HG03378 (cell line): ENCODE data around the gene MYBL2.
"Not testable (repeated sequence)": the region's sequence is repeated elsewhere in the genome, so short reads cannot be mapped to it uniquely, and the experiment has no call there.

Experiments used
- ATAC-seq: cut with Tn5 transposase; IDR thresholded peaks from one replicate; pipeline ENCODE4 v1.9.1; 2021; ENCODE audit warnings: mild to moderate bottlenecking, moderate library complexity; ENCODE audit not compliant: unreplicated experiment

MYBL2 gene

GRCh38 chr20:43666376-43667328 is at the start of gene MYBL2:
Gene MYBL2, plus strand, starts transcription at chr20:43667114. Its CDS starts 170 bp downstream, at chr20:43667284.
- peak; percentile 53 for ATAC-seq

- ATAC-seq: no peak
Observed at GRCh38 chr20:43631598-43631997, 35.3 kb upstream of the MYBL2 start.

GRCh38 chr20:43636429-43636828 is 30.5 kb upstream of the MYBL2 start:
- no peak for ATAC-seq

GRCh38 chr20:43642548-43642947 is 24.4 kb upstream of the MYBL2 start:
- ATAC-seq: no peak

- ATAC-seq: no peak
Observed at GRCh38 chr20:43650997-43651525, 15.9 kb upstream of the MYBL2 start.

GRCh38 chr20:43651650-43652184 is 15.2 kb upstream of the MYBL2 start:
- ATAC-seq: not testable (repeated sequence)

GRCh38 chr20:43653966-43654365 is 12.9 kb upstream of the MYBL2 start:
- no peak for ATAC-seq

GRCh38 chr20:43655176-43655575 is 11.7 kb upstream of the MYBL2 start:
- not testable (repeated sequence) for ATAC-seq

GRCh38 chr20:43655937-43656336 is 11.0 kb upstream of the MYBL2 start:
- ATAC-seq: no peak

GRCh38 chr20:43658069-43658722 is 8.7 kb upstream of the MYBL2 start:
- ATAC-seq: peak; percentile 23

GRCh38 chr20:43658723-43659419 is 8.0 kb upstream of the MYBL2 start:
- no peak for ATAC-seq

- ATAC-seq: no peak
Observed at GRCh38 chr20:43662943-43663655, 3.8 kb upstream of the MYBL2 start.

- ATAC-seq: no peak
Observed at GRCh38 chr20:43665466-43666176, 1.3 kb upstream of the MYBL2 start.

- peak; percentile 34 for ATAC-seq
Observed at GRCh38 chr20:43667341-43668132, 623 bp downstream of the MYBL2 start.

GRCh38 chr20:43669332-43669731 is 2.4 kb downstream of the MYBL2 start:
- ATAC-seq: no peak

- ATAC-seq: no peak
Observed at GRCh38 chr20:43670423-43670822, 3.5 kb downstream of the MYBL2 start.

GRCh38 chr20:43676368-43676767 is 9.5 kb downstream of the MYBL2 start:
- no peak for ATAC-seq

- ATAC-seq: no peak
Observed at GRCh38 chr20:43680981-43681380, 14.1 kb downstream of the MYBL2 start.

- ATAC-seq: no peak
Observed at GRCh38 chr20:43681468-43681942, 14.6 kb downstream of the MYBL2 start.
